Uterus (tissue), 2 donors: ENCODE data around the gene EFHC1.

Experiments
- POLR2A ChIP-seq, 2 donors: fragments of 450-650 bp; IDR thresholded peaks; one replicate each; pipeline ENCODE4 v1.6.1; 2016; ENCODE audit warnings: antibody characterized with exemption in 2 of 2, mild to moderate bottlenecking in 1 of 2, moderate library complexity in 1 of 2
- TF ChIP-seq, protein P1 (sequence below), 4 experiments: fragments of 200-600 bp in 2 of 4; fragments of 450-650 bp in 2 of 4; sonication (generic) in 2 of 4; IDR thresholded peaks; one replicate each; pipeline ENCODE4 v1.5.1; 2016 to 2019; ENCODE audit warnings: antibody characterized with exemption in 4 of 4, mild to moderate bottlenecking in 2 of 4, moderate library complexity in 1 of 4

GRCh38 chr6:52551483-52552277 lies 131.5 kb downstream of the EFHC1 start:
- TF ChIP-seq, protein P1, sequence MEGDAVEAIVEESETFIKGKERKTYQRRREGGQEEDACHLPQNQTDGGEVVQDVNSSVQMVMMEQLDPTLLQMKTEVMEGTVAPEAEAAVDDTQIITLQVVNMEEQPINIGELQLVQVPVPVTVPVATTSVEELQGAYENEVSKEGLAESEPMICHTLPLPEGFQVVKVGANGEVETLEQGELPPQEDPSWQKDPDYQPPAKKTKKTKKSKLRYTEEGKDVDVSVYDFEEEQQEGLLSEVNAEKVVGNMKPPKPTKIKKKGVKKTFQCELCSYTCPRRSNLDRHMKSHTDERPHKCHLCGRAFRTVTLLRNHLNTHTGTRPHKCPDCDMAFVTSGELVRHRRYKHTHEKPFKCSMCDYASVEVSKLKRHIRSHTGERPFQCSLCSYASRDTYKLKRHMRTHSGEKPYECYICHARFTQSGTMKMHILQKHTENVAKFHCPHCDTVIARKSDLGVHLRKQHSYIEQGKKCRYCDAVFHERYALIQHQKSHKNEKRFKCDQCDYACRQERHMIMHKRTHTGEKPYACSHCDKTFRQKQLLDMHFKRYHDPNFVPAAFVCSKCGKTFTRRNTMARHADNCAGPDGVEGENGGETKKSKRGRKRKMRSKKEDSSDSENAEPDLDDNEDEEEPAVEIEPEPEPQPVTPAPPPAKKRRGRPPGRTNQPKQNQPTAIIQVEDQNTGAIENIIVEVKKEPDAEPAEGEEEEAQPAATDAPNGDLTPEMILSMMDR (IDR thresholded peaks at IDR 0.05), result no peak
- TF ChIP-seq POLR2A (IDR thresholded peaks at IDR 0.05), result no peak
